ENCODE measurements around the gene LGR6.
A peak's percentile ranks its signal among the peaks of the same experiment; 100 is the strongest.

The LGR6 gene

DNA sequence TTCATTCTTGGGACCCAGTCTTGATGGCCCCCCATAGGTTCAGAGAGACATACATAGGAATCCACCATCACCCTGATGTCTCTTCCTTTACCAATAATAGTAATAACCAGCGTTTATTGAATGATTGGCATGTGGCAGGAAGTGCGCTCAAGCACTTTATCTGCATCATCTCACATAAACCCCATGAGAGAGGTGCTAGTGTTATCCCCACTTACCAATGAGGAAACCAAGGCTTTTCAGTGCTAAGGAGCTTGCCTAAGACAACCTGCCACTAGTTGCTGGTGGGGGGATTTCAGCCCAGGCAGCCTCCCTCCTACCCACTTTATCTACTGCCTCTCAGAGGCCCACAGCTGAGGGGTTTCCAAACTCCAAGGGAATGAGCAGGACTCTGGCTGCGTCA lies 7.7 kb downstream of the LGR6 start:
- H3K4me3 ChIP-seq (replicated peaks; ENCODE audit: low read depth, low read length) = no peak overlapping the region

DNA sequence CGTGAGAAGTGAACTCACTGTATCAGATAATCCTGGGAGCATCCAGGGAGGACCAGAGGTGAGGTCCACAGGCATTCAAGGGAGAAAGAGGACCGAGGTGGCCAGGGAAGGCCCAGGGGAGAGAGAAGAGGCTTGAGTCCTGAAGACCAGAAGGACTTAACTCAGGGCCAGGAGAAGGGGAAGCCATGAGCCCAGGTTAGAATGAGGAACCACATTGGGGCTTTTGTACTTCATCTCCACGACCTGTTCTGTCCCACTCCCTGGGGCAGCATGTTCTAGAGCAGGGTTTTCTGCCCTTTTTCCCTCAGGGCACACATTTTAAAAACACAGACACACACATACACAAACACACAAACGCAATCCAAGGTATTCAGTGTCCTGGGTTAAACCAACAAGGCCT lies 8.4 kb downstream of the LGR6 start:
- TF ChIP-seq, protein P1, sequence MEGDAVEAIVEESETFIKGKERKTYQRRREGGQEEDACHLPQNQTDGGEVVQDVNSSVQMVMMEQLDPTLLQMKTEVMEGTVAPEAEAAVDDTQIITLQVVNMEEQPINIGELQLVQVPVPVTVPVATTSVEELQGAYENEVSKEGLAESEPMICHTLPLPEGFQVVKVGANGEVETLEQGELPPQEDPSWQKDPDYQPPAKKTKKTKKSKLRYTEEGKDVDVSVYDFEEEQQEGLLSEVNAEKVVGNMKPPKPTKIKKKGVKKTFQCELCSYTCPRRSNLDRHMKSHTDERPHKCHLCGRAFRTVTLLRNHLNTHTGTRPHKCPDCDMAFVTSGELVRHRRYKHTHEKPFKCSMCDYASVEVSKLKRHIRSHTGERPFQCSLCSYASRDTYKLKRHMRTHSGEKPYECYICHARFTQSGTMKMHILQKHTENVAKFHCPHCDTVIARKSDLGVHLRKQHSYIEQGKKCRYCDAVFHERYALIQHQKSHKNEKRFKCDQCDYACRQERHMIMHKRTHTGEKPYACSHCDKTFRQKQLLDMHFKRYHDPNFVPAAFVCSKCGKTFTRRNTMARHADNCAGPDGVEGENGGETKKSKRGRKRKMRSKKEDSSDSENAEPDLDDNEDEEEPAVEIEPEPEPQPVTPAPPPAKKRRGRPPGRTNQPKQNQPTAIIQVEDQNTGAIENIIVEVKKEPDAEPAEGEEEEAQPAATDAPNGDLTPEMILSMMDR (IDR thresholded peaks at IDR 0.05; ENCODE audit: low read length, missing control alignments) = no peak
- no peak overlapping the region for H3K4me3 ChIP-seq (replicated peaks; ENCODE audit: low read depth, low read length)
- no peak for DNase-seq (ENCODE audit: low read depth)

More for the DNA sequence above, 7.7 kb downstream of the LGR6 start:
- TF ChIP-seq, protein P1 (IDR thresholded peaks at IDR 0.05; ENCODE audit: low read length, missing control alignments) = no peak
- no peak for DNase-seq (ENCODE audit: low read depth)

- no peak for DNase-seq (ENCODE audit: low read depth)
- H3K4me3 ChIP-seq (replicated peaks; ENCODE audit: low read depth, low read length) = no peak overlapping the region
- TF ChIP-seq, protein P1 (IDR thresholded peaks at IDR 0.05; ENCODE audit: low read length, missing control alignments) = no peak
Observed at GRCh38 chr1:202202500-202203168, 9.0 kb downstream of the LGR6 start.

GRCh38 chr1:202203238-202204039 lies 9.8 kb downstream of the LGR6 start:
- DNase-seq (ENCODE audit: low read depth) = no peak
- TF ChIP-seq, protein P1 (IDR thresholded peaks at IDR 0.05; ENCODE audit: low read length, missing control alignments) = no peak
- H3K4me3 ChIP-seq (replicated peaks; ENCODE audit: low read depth, low read length) = no peak overlapping the region

DNA sequence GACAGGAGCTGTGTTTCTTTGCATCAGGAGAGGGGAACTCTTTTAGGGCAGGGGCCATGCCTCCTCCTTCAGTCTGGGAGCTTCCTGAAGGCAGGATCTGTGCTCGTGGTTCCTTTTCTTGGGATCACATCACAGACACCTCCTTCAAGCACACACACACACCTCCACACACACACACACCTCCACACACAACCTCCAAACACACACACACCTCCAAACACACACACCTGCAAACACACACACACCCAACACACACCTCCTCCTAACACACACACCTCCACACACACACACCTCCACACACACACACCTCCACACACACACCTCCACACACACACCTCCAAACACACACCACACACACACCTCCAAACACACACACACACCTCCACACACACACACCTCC lies 10.5 kb downstream of the LGR6 start:
- no peak for DNase-seq (ENCODE audit: low read depth)
- H3K4me3 ChIP-seq (replicated peaks; ENCODE audit: low read depth, low read length) = no peak overlapping the region
- TF ChIP-seq, protein P1 (IDR thresholded peaks at IDR 0.05; ENCODE audit: low read length, missing control alignments) = no peak

DNA sequence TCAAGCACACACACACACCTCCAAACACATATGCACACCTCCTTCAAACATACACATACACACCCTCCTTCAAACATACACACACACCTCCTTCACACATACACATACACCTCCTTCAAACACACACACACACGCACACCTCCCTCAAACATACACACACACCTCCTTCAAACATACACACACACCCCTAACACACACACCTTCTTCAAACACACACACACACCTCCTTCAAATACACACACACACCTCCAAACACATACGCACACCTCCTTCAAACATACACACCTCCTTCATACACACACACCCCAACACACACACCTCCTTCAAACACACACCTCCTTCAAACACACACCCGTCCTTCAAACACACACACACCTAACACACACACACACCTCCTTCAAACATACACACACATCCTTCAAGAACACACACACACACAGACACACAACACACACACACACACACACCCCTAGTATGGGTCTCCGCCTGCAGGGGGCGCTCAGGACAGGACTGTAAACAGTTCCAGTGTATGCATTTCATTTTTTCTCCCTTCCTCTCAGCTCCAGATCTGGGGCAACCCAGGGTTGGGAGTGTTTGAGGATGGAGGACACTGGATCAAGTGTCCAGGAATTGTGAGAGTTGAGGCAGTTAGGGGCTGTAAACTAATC lies 12.1 kb downstream of the LGR6 start:
- TF ChIP-seq, protein P1 (IDR thresholded peaks at IDR 0.05; ENCODE audit: low read length, missing control alignments) = peak; percentile 38

More for the DNA sequence above, 12.1 kb downstream of the LGR6 start:
- H3K4me3 ChIP-seq (replicated peaks; ENCODE audit: low read depth, low read length) = no peak overlapping the region
- DNase-seq (ENCODE audit: low read depth) = no peak
